Measurements from ENCODE around the gene PRKAG2.

DNA sequence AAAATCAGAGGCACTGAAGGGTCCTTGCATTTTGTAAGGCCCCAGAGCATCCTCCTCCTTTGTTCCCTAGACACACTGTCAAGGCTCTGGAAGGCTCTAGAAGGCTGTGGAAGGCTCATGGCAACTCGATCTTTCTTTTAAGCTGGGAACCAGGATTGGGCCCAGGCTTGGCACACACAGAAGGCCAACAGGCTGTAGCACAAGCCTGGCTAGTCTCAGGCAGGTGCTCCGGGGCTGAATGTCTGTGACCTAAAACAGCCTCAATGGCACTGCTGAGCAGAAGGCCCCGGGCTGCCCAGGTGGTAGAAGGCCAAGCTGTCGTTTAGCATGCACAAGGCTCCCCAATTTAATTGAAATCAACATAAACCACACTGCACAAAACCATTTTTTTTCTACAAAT is 55.7 kb downstream of the PRKAG2 start:
- TF ChIP-seq, protein P1, sequence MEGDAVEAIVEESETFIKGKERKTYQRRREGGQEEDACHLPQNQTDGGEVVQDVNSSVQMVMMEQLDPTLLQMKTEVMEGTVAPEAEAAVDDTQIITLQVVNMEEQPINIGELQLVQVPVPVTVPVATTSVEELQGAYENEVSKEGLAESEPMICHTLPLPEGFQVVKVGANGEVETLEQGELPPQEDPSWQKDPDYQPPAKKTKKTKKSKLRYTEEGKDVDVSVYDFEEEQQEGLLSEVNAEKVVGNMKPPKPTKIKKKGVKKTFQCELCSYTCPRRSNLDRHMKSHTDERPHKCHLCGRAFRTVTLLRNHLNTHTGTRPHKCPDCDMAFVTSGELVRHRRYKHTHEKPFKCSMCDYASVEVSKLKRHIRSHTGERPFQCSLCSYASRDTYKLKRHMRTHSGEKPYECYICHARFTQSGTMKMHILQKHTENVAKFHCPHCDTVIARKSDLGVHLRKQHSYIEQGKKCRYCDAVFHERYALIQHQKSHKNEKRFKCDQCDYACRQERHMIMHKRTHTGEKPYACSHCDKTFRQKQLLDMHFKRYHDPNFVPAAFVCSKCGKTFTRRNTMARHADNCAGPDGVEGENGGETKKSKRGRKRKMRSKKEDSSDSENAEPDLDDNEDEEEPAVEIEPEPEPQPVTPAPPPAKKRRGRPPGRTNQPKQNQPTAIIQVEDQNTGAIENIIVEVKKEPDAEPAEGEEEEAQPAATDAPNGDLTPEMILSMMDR (IDR thresholded peaks at IDR 0.05; ENCODE audit: low read length) = no peak
- TF ChIP-seq EZH2 (IDR thresholded peaks at IDR 0.05; ENCODE audit: borderline replicate concordance, low read length) = no peak

Measured in OCI-LY1 (cell line).